HCT116 (cell line): Measurements from ENCODE around the gene ATP6V0A1. TPM values are rescaled to one million over a fixed set of nuclear protein-coding genes. Genes with fewer than 3 reads are reported as not detected.
A peak's percentile ranks its signal among the peaks of the same experiment; 100 is the strongest.

Experiments
- ATAC-seq: fragments of 200-7000 bp; cut with Tn5 transposase; 2 replicates; pipeline ENCODE4 v1.9.1; 2020; ENCODE audit warnings: mild to moderate bottlenecking, moderate library complexity
- BruUV-seq: library from RNA; stranded (reverse); fragments of 400-500 nt; replicated peaks from 2 replicates; lab custom pipeline; 2021; lab: Mats Ljungman, UMichigan
- CTCF ChIA-PET: fragments of 300-600 bp; sonication (Branson Sonifier 250); formaldehyde crosslinking; loops from one replicate; lab custom pipeline; 2021; ENCODE audit warnings: antibody characterized with exemption; lab: Charles Lee
- POLR2A ChIA-PET: fragments of 300-600, 350-600 bp; sonication (Branson Sonifier 250); formaldehyde crosslinking; loops from one replicate; lab custom pipeline; 2021; ENCODE audit warnings: antibody characterized with exemption; lab: Charles Lee
- RAD21 ChIA-PET, 2 experiments: fragments of 300-600 bp; sonication (Branson Sonifier 250); formaldehyde crosslinking; loops; one replicate each; lab custom pipeline; 2023; ENCODE audit warnings: low total read pairs in 2 of 2; ENCODE audit not compliant: uncharacterized antibody in 2 of 2, unreplicated experiment in 2 of 2, low non-redundant PET in 1 of 2; lab: Charles Lee
- DNase-seq: peaks from one replicate; pipeline ENCODE4 v3.0.0-alpha.2; 2010; ENCODE audit warnings: low read depth, low spot score
- H2AFZ ChIP-seq: fragments of 200-600 bp; shearing (Covaris generic), sonication (generic); 2 replicates; pipeline ENCODE4 v1.6.1; 2017; ENCODE audit warnings: low read depth, mixed run types, mixed read lengths, antibody characterized with exemption, low read length; ENCODE audit not compliant: poor library complexity, severe bottlenecking
- H3K27ac ChIP-seq: 2 replicates; pipeline ENCODE4 v1.5.1; 2012; ENCODE audit warnings: low read depth, low read length
- H3K27me3 ChIP-seq: fragments of 200-600 bp; sonication (generic); 2 replicates; pipeline ENCODE4 v1.6.1; 2016; ENCODE audit warnings: mixed run types, low read length, mixed read lengths; ENCODE audit not compliant: insufficient read depth
- H3K36me3 ChIP-seq, 2 experiments: fragments of 200-500 bp in 1 of 2; fragments of 200-600 bp in 1 of 2; sonication (Bioruptor generic) in 1 of 2; sonication (generic) in 1 of 2; 2 replicates each; pipeline versions ENCODE4 v1.5.1 to v1.6.1; 2014 to 2016; ENCODE audit warnings: low read length in 2 of 2, inconsistent platforms in 1 of 2, mixed read lengths in 1 of 2, mixed run types in 1 of 2; ENCODE audit not compliant: insufficient read depth in 2 of 2, control insufficient read depth in 1 of 2
- H3K4me1 ChIP-seq, 2 experiments: fragments of 200-600 bp in 1 of 2; sonication (generic) in 1 of 2; 2 replicates each; pipeline versions ENCODE4 v1.5.1 to v1.6.1; 2012 to 2017; ENCODE audit warnings: low read length in 2 of 2, inconsistent platforms in 1 of 2, mild to moderate bottlenecking in 1 of 2, mixed read lengths in 1 of 2, mixed run types in 1 of 2, moderate library complexity in 1 of 2; ENCODE audit not compliant: insufficient read depth in 2 of 2, control insufficient read depth in 1 of 2
- H3K4me2 ChIP-seq: fragments of 200-600 bp; sonication (generic); 2 replicates; pipeline ENCODE4 v1.6.1; 2017; ENCODE audit warnings: mixed run types, low read length, mixed read lengths
- H3K4me3 ChIP-seq, 2 experiments: fragments of 200-600 bp in 1 of 2; sonication (generic) in 1 of 2; replicated peaks in 1 of 2; 2 replicates each; pipeline ENCODE4 v1.5.1; 2011 to 2016; ENCODE audit warnings: low read length in 2 of 2, control low read depth in 1 of 2, low read depth in 1 of 2, mild to moderate bottlenecking in 1 of 2, mixed read lengths in 1 of 2, mixed run types in 1 of 2
- H3K79me2 ChIP-seq: fragments of 200-600 bp; sonication (generic); 2 replicates; pipeline ENCODE4 v1.6.1; 2017; ENCODE audit warnings: mild to moderate bottlenecking, mixed run types, low read length, moderate library complexity, mixed read lengths; ENCODE audit not compliant: insufficient read depth
- H3K9ac ChIP-seq: fragments of 200-600 bp; sonication (generic); 2 replicates; pipeline ENCODE4 v1.6.1; 2016; ENCODE audit warnings: low read length, mixed read lengths
- H3K9me2 ChIP-seq: fragments of 200-600 bp; sonication (generic), shearing (Covaris generic); 2 replicates; pipeline ENCODE4 v1.6.1; 2017; ENCODE audit warnings: mixed run types, mild to moderate bottlenecking, moderate library complexity; ENCODE audit not compliant: insufficient read depth
- H3K9me3 ChIP-seq, 2 experiments: fragments of 200-500 bp in 1 of 2; fragments of 200-600 bp in 1 of 2; sonication (Bioruptor generic) in 1 of 2; sonication (generic) in 1 of 2; 2 replicates each; pipeline ENCODE4 v1.6.1; 2014 to 2017; ENCODE audit warnings: low read length in 2 of 2, mixed read lengths in 2 of 2, inconsistent platforms in 1 of 2, low read depth in 1 of 2, mild to moderate bottlenecking in 1 of 2, mixed run types in 1 of 2, moderate library complexity in 1 of 2; ENCODE audit not compliant: control insufficient read depth in 1 of 2, insufficient read depth in 1 of 2
- H4K20me1 ChIP-seq: fragments of 200-600 bp; sonication (generic), shearing (Covaris generic); 2 replicates; pipeline ENCODE4 v1.6.1; 2017; ENCODE audit warnings: mixed run types, mild to moderate bottlenecking, moderate library complexity; ENCODE audit not compliant: insufficient read depth
- CBX3 ChIP-seq: IDR thresholded peaks from 2 replicates; pipeline ENCODE4 v1.6.1; 2012; ENCODE audit warnings: low read depth
- EGR1 ChIP-seq: IDR thresholded peaks from 2 replicates; pipeline ENCODE4 v1.6.1; 2012; ENCODE audit warnings: low read depth
- ELF1 ChIP-seq: IDR thresholded peaks from 2 replicates; pipeline ENCODE4 v1.6.1; 2012; ENCODE audit warnings: low read depth, borderline replicate concordance
- EZH2 ChIP-seq: fragments of 200-600 bp; sonication (generic); IDR thresholded peaks from 2 replicates; pipeline ENCODE4 v1.6.1; 2017; ENCODE audit warnings: antibody characterized with exemption, mixed run types
- EZH2phosphoT487 ChIP-seq: fragments of 200-600 bp; IDR thresholded peaks from 2 replicates; pipeline ENCODE4 v1.6.1; 2018; ENCODE audit warnings: antibody characterized with exemption, borderline replicate concordance
- FOSL1 ChIP-seq: IDR thresholded peaks from 2 replicates; pipeline ENCODE4 v1.6.1; 2012; ENCODE audit warnings: low read depth
- JUND ChIP-seq: IDR thresholded peaks from 2 replicates; pipeline ENCODE4 v1.6.1; 2012
- RAD21 ChIP-seq: IDR thresholded peaks from 2 replicates; pipeline ENCODE4 v1.6.1; 2012; ENCODE audit warnings: low read depth, mild to moderate bottlenecking
- SP1 ChIP-seq: IDR thresholded peaks from 2 replicates; pipeline ENCODE4 v1.6.1; 2012; ENCODE audit warnings: low read depth
- SRF ChIP-seq: IDR thresholded peaks from 2 replicates; pipeline ENCODE4 v1.6.1; 2012; ENCODE audit warnings: low read depth
- TCF7L2 ChIP-seq: IDR thresholded peaks from 2 replicates; pipeline ENCODE4 v1.7.0; 2011; ENCODE audit warnings: borderline replicate concordance, inconsistent platforms; ENCODE audit not compliant: insufficient read depth, insufficient read length; ENCODE audit errors: extremely low read depth
- YY1 ChIP-seq: IDR thresholded peaks from 2 replicates; pipeline ENCODE4 v1.6.1; 2011; ENCODE audit warnings: low read length, low read depth, moderate library complexity, mild to moderate bottlenecking; ENCODE audit not compliant: insufficient replicate concordance; ENCODE audit errors: extremely low read depth
- ZFX ChIP-seq: fragments of 450-650 bp; IDR thresholded peaks from 2 replicates; pipeline ENCODE4 v1.6.1; 2017
- ZNF274 ChIP-seq: fragments of 200-500 bp; sonication (Bioruptor generic); IDR thresholded peaks from 2 replicates; pipeline ENCODE4 v1.6.1; 2014; ENCODE audit warnings: mild to moderate bottlenecking, low read depth, low read length, inconsistent platforms
- intact Hi-C: fragments of 100-400 bp; cut with micrococcal nuclease; formaldehyde crosslinking; loops from 2 replicates; pipeline ENCODE4 v1.10.0; 2022
- total RNA-seq: library from RNA; stranded (reverse); gene quantifications from one replicate; pipeline ENCODE4 v1.2.1, GENCODE V29; 2021; ENCODE audit not compliant: unreplicated experiment
- TF ChIP-seq, protein P1 (sequence below): IDR thresholded peaks from 2 replicates; pipeline ENCODE4 v1.6.1; 2012
- TF ChIP-seq, protein P2 (sequence below): IDR thresholded peaks from 2 replicates; pipeline ENCODE4 v1.6.1; 2012; ENCODE audit warnings: low read depth
- TF ChIP-seq, protein P3 (sequence below), 3 experiments: fragments of 200-600 bp in 1 of 3; sonication (generic) in 1 of 3; IDR thresholded peaks in 2 of 3; conservative IDR thresholded peaks in 1 of 3; 2 replicates each; pipeline ENCODE4 v1.5.1; 2012 to 2017; ENCODE audit warnings: low read depth in 2 of 3, low read length in 2 of 3, antibody characterized with exemption in 1 of 3, borderline replicate concordance in 1 of 3, control low read depth in 1 of 3, mild to moderate bottlenecking in 1 of 3, mixed read lengths in 1 of 3, mixed run types in 1 of 3, moderate library complexity in 1 of 3; ENCODE audit not compliant: insufficient read depth in 1 of 3

Gene ATP6V0A1
- total RNA-seq, 1 experiment from 2014 or later = 65.2 TPM

DNA sequence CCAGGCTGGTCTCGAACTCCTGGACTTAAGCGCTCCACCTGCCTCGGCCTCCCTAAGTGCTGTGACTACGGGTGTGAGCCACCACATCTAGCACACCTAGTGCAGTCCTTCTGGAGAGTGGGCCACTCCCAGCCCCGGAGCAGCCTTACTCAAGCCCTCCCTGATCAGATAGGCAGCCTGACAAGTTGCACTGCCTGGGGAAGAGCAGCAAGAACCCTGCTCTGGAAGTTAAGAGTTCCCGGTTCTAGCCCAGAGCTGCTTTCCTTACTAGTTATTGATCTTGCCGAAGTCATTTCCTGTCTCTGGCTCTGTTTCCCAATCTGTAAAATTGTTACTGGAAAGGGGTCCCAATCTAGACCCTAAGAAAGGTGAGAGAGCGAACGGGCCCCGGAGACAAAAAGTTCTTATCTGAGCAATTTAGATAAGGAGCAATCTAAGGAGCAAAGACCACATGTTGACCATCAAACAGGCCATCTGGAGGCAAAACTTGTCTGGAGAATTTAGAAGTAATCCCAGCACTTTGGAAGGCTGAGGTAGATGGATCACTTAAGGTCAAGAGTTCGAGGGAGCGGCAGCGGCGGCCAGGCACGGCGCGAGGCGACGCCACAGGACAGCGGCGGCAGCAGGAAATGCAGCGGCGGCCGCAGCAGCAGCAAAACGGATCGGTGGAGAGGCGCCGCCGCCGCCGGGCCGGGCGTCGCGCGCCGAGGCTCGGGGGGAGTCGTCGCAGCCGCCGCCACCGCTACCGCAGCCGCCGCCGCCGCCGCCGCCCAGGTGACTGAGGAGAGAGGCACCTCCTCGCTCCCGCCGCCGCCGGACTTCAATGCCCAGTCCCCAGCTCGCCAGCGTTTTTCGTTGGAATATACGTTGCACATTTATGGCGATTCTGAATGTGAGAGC lies 73.0 kb downstream of the ATP6V0A1 start (continued):
- TF ChIP-seq EZH2 = no peak
- no peak for TF ChIP-seq EZH2phosphoT487
- no peak for TF ChIP-seq SRF
- TF ChIP-seq YY1 = no peak
- TF ChIP-seq ELF1 = no peak

DNA sequence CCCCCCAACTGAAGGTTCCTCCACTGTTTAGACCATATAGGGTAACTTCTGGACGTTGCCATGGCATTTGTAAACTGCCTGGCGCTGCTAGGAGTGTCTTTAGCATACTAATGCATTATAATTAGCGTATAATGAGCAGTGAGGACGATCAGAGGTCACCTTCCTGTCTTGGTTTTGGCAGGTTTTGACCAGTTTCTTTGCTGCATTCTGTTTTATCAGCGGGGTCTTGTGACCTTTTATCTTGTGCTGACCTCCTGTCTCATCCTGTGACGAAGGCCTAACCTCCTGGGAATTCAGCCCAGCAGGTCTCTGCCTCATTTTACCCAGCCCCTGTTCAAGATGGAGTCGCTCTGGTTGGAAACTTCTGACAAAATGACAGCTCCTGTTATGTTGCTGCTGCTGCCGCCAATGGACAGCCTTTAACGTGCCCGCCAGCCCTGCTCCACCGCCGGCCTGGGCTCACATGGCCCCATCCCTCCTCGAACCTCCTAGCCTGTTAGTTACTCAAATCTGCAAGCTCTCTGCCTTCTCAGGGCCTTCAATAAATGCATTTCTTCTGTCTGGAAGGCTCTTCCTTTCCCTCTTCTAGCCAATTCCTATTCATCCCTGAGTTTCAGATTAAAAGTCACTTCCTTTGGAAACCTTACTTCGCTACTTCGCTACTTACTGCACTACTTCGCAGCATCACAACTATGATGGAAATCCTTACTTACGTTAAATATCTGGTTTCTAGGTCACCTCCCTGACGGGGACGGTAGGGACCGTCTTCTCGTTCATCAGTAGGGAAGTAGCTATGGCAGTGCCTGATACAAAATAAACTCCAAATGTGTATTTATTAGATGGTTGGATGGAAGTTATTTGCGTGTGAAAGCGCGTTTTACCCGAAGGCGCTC lies 76.7 kb downstream of the ATP6V0A1 start:
- POLR2A ChIA-PET = interaction anchor here (0.7 to 2.1 kb wide), 3 partner anchors 16 to 143 kb away, joined by 3 to 7 read pairs (median 6); partner anchors contain the start of gene CAVIN1
- intact Hi-C loops = no loop called here
- RAD21 ChIA-PET = interaction anchor here in 1 of 2 experiments (0.8 kb wide), 1 partner anchor 8 kb away, joined by 4 read pairs; no protein-coding TSS in a partner anchor
- Histone ChIP-seq H3K9ac (peak overlapping the region; percentile 84), H2AFZ (peak overlapping the region; percentile 77), H3K4me2 (peak overlapping the region; percentile 98), H3K79me2 (no peaks in the 10 kb centered on the region), H4K20me1 (no peaks in the 10 kb centered on the region), H3K27me3 (no peaks in the 10 kb centered on the region), H3K4me1 (peaks cover 23 to 36% of the 10 kb centered on the region in 2 experiments), H3K9me3 (no peaks in the 10 kb centered on the region), H3K9me2 (no peaks in the 10 kb centered on the region), H3K4me3 (peak overlapping the region; percentile 71 to 90), H3K36me3 (no peaks in the 10 kb centered on the region; a peak in 1 of 4 replicates), H3K27ac (peak overlapping the region; percentile 97)
- DNase-seq = no peak
- TSS peak; percentile 94 for BruUV-seq
- CTCF ChIA-PET = interaction anchor here (0.6 to 1.3 kb wide), 6 partner anchors 8 to 839 kb away, joined by 3 to 5 read pairs (median 3); partner anchors contain the start of gene STAT3
- ATAC-seq = peak; percentile 24
- TF ChIP-seq ZNF274 (no peak), TCF7L2 (no peak), CBX3 (no peak), JUND (no peak), ZFX (no peak), ELF1 (no peak), EZH2 (no peak), FOSL1 (no peak), EGR1 (no peak), SRF (no peak), SP1 (no peak), RAD21 (no peak)
- TF ChIP-seq, protein P1, sequence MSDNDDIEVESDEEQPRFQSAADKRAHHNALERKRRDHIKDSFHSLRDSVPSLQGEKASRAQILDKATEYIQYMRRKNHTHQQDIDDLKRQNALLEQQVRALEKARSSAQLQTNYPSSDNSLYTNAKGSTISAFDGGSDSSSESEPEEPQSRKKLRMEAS = no peak
- TF ChIP-seq, protein P2, sequence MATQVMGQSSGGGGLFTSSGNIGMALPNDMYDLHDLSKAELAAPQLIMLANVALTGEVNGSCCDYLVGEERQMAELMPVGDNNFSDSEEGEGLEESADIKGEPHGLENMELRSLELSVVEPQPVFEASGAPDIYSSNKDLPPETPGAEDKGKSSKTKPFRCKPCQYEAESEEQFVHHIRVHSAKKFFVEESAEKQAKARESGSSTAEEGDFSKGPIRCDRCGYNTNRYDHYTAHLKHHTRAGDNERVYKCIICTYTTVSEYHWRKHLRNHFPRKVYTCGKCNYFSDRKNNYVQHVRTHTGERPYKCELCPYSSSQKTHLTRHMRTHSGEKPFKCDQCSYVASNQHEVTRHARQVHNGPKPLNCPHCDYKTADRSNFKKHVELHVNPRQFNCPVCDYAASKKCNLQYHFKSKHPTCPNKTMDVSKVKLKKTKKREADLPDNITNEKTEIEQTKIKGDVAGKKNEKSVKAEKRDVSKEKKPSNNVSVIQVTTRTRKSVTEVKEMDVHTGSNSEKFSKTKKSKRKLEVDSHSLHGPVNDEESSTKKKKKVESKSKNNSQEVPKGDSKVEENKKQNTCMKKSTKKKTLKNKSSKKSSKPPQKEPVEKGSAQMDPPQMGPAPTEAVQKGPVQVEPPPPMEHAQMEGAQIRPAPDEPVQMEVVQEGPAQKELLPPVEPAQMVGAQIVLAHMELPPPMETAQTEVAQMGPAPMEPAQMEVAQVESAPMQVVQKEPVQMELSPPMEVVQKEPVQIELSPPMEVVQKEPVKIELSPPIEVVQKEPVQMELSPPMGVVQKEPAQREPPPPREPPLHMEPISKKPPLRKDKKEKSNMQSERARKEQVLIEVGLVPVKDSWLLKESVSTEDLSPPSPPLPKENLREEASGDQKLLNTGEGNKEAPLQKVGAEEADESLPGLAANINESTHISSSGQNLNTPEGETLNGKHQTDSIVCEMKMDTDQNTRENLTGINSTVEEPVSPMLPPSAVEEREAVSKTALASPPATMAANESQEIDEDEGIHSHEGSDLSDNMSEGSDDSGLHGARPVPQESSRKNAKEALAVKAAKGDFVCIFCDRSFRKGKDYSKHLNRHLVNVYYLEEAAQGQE = no peak
- TF ChIP-seq, protein P3, sequence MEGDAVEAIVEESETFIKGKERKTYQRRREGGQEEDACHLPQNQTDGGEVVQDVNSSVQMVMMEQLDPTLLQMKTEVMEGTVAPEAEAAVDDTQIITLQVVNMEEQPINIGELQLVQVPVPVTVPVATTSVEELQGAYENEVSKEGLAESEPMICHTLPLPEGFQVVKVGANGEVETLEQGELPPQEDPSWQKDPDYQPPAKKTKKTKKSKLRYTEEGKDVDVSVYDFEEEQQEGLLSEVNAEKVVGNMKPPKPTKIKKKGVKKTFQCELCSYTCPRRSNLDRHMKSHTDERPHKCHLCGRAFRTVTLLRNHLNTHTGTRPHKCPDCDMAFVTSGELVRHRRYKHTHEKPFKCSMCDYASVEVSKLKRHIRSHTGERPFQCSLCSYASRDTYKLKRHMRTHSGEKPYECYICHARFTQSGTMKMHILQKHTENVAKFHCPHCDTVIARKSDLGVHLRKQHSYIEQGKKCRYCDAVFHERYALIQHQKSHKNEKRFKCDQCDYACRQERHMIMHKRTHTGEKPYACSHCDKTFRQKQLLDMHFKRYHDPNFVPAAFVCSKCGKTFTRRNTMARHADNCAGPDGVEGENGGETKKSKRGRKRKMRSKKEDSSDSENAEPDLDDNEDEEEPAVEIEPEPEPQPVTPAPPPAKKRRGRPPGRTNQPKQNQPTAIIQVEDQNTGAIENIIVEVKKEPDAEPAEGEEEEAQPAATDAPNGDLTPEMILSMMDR (IDR thresholded peaks at IDR 0.05 in 2 of 3, conservative IDR thresholded peaks at IDR 0.05 in 1 of 3; ENCODE audit: borderline replicate concordance in 1 of 3, insufficient read depth in 1 of 3, low read depth in 2 of 3, low read length in 2 of 3) = no peak
